CD8-positive, alpha-beta memory T cell (primary cell): Measurements from ENCODE around the gene CCDC92. TPM values are rescaled to one million over a fixed set of nuclear protein-coding genes. Genes with fewer than 3 reads are reported as not detected.
A peak's percentile ranks its signal among the peaks of the same experiment; 100 is the strongest.

ENCODE experiments used
- CTCF ChIA-PET: fragments of 350-600 bp; sonication (Branson Sonifier 250); formaldehyde crosslinking; loops from one replicate; lab custom pipeline; 2021; ENCODE audit warnings: antibody characterized with exemption; lab: Charles Lee
- POLR2A ChIA-PET: fragments of 350-600 bp; sonication (Branson Sonifier 250); formaldehyde crosslinking; loops from one replicate; lab custom pipeline; 2021; ENCODE audit warnings: antibody characterized with exemption; lab: Charles Lee
- DNase-seq, 5 donors: peaks; one replicate each; pipeline versions ENCODE4 v3.0.0 to v3.0.0-alpha.2; 2020 to 2022; ENCODE audit warnings: mixed read lengths in 1 of 5
- H3K27ac ChIP-seq: one replicate; pipeline ENCODE4 v1.7.0; 2013; ENCODE audit warnings: low read depth, mild to moderate bottlenecking, low read length, moderate library complexity
- H3K27me3 ChIP-seq: 2 replicates; pipeline ENCODE4 v1.7.0; 2013; ENCODE audit warnings: low read length, mild to moderate bottlenecking; ENCODE audit not compliant: insufficient read depth, poor library complexity, severe bottlenecking
- H3K36me3 ChIP-seq: 2 replicates; pipeline ENCODE4 v1.7.0; 2013; ENCODE audit warnings: mild to moderate bottlenecking, low read length, moderate library complexity; ENCODE audit not compliant: insufficient read depth
- H3K4me1 ChIP-seq: 2 replicates; pipeline ENCODE4 v1.7.0; 2013; ENCODE audit warnings: mild to moderate bottlenecking, low read length, moderate library complexity; ENCODE audit not compliant: insufficient read depth
- H3K4me3 ChIP-seq: 2 replicates; pipeline ENCODE4 v1.7.0; 2013; ENCODE audit warnings: mild to moderate bottlenecking, low read length
- H3K9me3 ChIP-seq: 2 replicates; pipeline ENCODE4 v1.7.0; 2013; ENCODE audit warnings: mild to moderate bottlenecking, low read length
- H3K27ac Mint-ChIP-seq, 8 donors: one replicate each; pipeline ENCODE4 v1.8.0; 2020 to 2021; ENCODE audit warnings: mixed read lengths in 8 of 8, mild to moderate bottlenecking in 6 of 8, inconsistent platforms in 3 of 8, moderate library complexity in 3 of 8
- H3K27me3 Mint-ChIP-seq, 2 donors: one replicate each; pipeline ENCODE4 v1.8.0; 2020 to 2021; ENCODE audit warnings: mixed read lengths in 2 of 2, mild to moderate bottlenecking in 1 of 2, moderate library complexity in 1 of 2
- H3K36me3 Mint-ChIP-seq, 3 donors: one replicate each; pipeline ENCODE4 v1.8.0; 2020 to 2021; ENCODE audit warnings: mixed read lengths in 3 of 3, inconsistent platforms in 1 of 3, mild to moderate bottlenecking in 1 of 3
- H3K4me1 Mint-ChIP-seq, 3 donors: one replicate each; pipeline ENCODE4 v1.8.0; 2020 to 2021; ENCODE audit warnings: mixed read lengths in 3 of 3, inconsistent platforms in 1 of 3, mild to moderate bottlenecking in 1 of 3
- H3K4me3 Mint-ChIP-seq, 7 donors: one replicate each; pipeline ENCODE4 v1.8.0; 2020 to 2021; ENCODE audit warnings: mixed read lengths in 7 of 7, mild to moderate bottlenecking in 6 of 7, moderate library complexity in 4 of 7, inconsistent platforms in 2 of 7
- H3K9me3 Mint-ChIP-seq, 5 donors: one replicate each; pipeline ENCODE4 v1.8.0; 2020 to 2022; ENCODE audit warnings: mixed read lengths in 5 of 5, mild to moderate bottlenecking in 3 of 5, moderate library complexity in 2 of 5, inconsistent platforms in 1 of 5
- polyA plus RNA-seq: library from polyadenylated mRNA; unstranded; fragments of 300-500 nt; fragmentation: Illumina TruSeq; gene quantifications from one replicate; pipeline ENCODE4 v1.2.3, GENCODE V29; 2021
- total RNA-seq, 2 experiments: library from RNA; stranded (reverse); gene quantifications; one replicate each; pipeline ENCODE4 v1.2.3, GENCODE V29; 2021

Gene CCDC92
- total and polyA plus RNA-seq, 3 experiments from 2014 or later, result 10.2 to 48.9 (median 12.9) TPM

GRCh38 chr12:123991372-123991951 is 18.8 kb upstream of the CCDC92 start:
- Mint-ChIP-seq H3K4me3 (no peak overlapping the region), H3K4me1 (peaks cover 28 to 48% (median 46%) of the 10 kb centered on the region in 3 donors), H3K27ac (no peak overlapping the region), H3K27me3 (no peaks in the 10 kb centered on the region), H3K9me3 (no peaks in the 10 kb centered on the region), H3K36me3 (peaks cover 11 to 81% (median 24%) of the 10 kb centered on the region in 3 donors)
- no peak overlapping the region for H3K27ac ChIP-seq
- peaks cover 13% of the 10 kb centered on the region for H3K36me3 ChIP-seq
- peaks cover 7% of the 10 kb centered on the region for H3K4me1 ChIP-seq
- H3K9me3 ChIP-seq, result no peaks in the 10 kb centered on the region
- DNase-seq, result no peak
- H3K27me3 ChIP-seq, result no peaks in the 10 kb centered on the region
- ChIA-PET CTCF (interaction anchor here (1.6 kb wide), 1 partner anchor 86 kb away, joined by 5 read pairs; no protein-coding TSS in a partner anchor), POLR2A (no interaction called here)
- no peak overlapping the region for H3K4me3 ChIP-seq

- H3K36me3 ChIP-seq, result peaks cover 13% of the 10 kb centered on the region
- DNase-seq, result no peak
- H3K9me3 ChIP-seq, result no peaks in the 10 kb centered on the region
- Mint-ChIP-seq H3K4me3 (no peak overlapping the region), H3K4me1 (peaks cover 18 to 40% (median 36%) of the 10 kb centered on the region in 3 donors), H3K9me3 (no peaks in the 10 kb centered on the region), H3K36me3 (peaks cover 11 to 82% (median 24%) of the 10 kb centered on the region in 3 donors), H3K27ac (peak overlapping the region in 3 of 8 donors; percentile 1 to 33 (median 8)), H3K27me3 (no peaks in the 10 kb centered on the region)
- ChIA-PET POLR2A (no interaction called here), CTCF (interaction anchor here (1.6 kb wide), 1 partner anchor 85 kb away, joined by 5 read pairs; no protein-coding TSS in a partner anchor)
- no peak overlapping the region for H3K27ac ChIP-seq
- H3K4me3 ChIP-seq, result no peak overlapping the region
- H3K27me3 ChIP-seq, result no peaks in the 10 kb centered on the region
- peaks cover 5% of the 10 kb centered on the region for H3K4me1 ChIP-seq
Measured at GRCh38 chr12:123990511-123990910, 17.9 kb upstream of the CCDC92 start.

- H3K27me3 ChIP-seq, result no peaks in the 10 kb centered on the region
- H3K4me3 ChIP-seq, result no peak overlapping the region
- peak overlapping the region in 2 of 8 donors; percentile 4 to 35 for H3K27ac Mint-ChIP-seq
- peaks cover 17 to 36% (median 33%) of the 10 kb centered on the region in 3 donors for H3K4me1 Mint-ChIP-seq
- no peaks in the 10 kb centered on the region for H3K4me1 ChIP-seq
- H3K27ac ChIP-seq, result no peak overlapping the region
- H3K36me3 Mint-ChIP-seq, result peaks cover 11 to 76% (median 24%) of the 10 kb centered on the region in 3 donors
- DNase-seq, result no peak
- CTCF ChIA-PET, result interaction anchor here (1.6 kb wide), 1 partner anchor 85 kb away, joined by 5 read pairs; no protein-coding TSS in a partner anchor
- no peak overlapping the region for H3K4me3 Mint-ChIP-seq
- H3K9me3 ChIP-seq, result no peaks in the 10 kb centered on the region
- H3K9me3 Mint-ChIP-seq, result no peaks in the 10 kb centered on the region
- H3K36me3 ChIP-seq, result peaks cover 13% of the 10 kb centered on the region
- POLR2A ChIA-PET, result no interaction called here
- H3K27me3 Mint-ChIP-seq, result no peaks in the 10 kb centered on the region
Measured at GRCh38 chr12:123989753-123990152, 17.1 kb upstream of the CCDC92 start.

GRCh38 chr12:123989168-123989567 is 16.5 kb upstream of the CCDC92 start:
- no peak for DNase-seq
- Mint-ChIP-seq H3K4me3 (no peak overlapping the region), H3K9me3 (no peaks in the 10 kb centered on the region), H3K4me1 (peaks cover 14 to 37% (median 32%) of the 10 kb centered on the region in 3 donors), H3K27ac (no peak overlapping the region), H3K36me3 (peaks cover 11 to 75% (median 24%) of the 10 kb centered on the region in 3 donors), H3K27me3 (no peaks in the 10 kb centered on the region)
- H3K27ac ChIP-seq, result no peak overlapping the region
- ChIA-PET CTCF (no interaction called here), POLR2A (no interaction called here)
- H3K4me3 ChIP-seq, result no peak overlapping the region
- no peaks in the 10 kb centered on the region for H3K27me3 ChIP-seq
- no peaks in the 10 kb centered on the region for H3K9me3 ChIP-seq
- H3K4me1 ChIP-seq, result no peaks in the 10 kb centered on the region
- H3K36me3 ChIP-seq, result peaks cover 13% of the 10 kb centered on the region

GRCh38 chr12:123987022-123987421 is 14.4 kb upstream of the CCDC92 start:
- Mint-ChIP-seq H3K4me3 (no peak overlapping the region), H3K27me3 (no peaks in the 10 kb centered on the region), H3K27ac (no peak overlapping the region), H3K9me3 (no peaks in the 10 kb centered on the region), H3K4me1 (peaks cover 14 to 38% (median 32%) of the 10 kb centered on the region in 3 donors), H3K36me3 (peaks cover 10 to 66% (median 23%) of the 10 kb centered on the region in 3 donors)
- ChIA-PET CTCF (interaction anchor here (1.0 to 9.8 kb wide), 6 partner anchors 9 to 82 kb away, joined by 3 to 88 read pairs (median 4); no protein-coding TSS in a partner anchor), POLR2A (no interaction called here)
- no peaks in the 10 kb centered on the region for H3K27me3 ChIP-seq
- H3K4me3 ChIP-seq, result no peak overlapping the region
- peaks cover 9% of the 10 kb centered on the region for H3K36me3 ChIP-seq
- no peaks in the 10 kb centered on the region for H3K9me3 ChIP-seq
- no peak overlapping the region for H3K27ac ChIP-seq
- DNase-seq, result no peak
- H3K4me1 ChIP-seq, result no peaks in the 10 kb centered on the region

GRCh38 chr12:123986374-123986965 is 13.8 kb upstream of the CCDC92 start:
- Mint-ChIP-seq H3K4me1 (peaks cover 14 to 44% (median 33%) of the 10 kb centered on the region in 3 donors), H3K4me3 (no peak overlapping the region), H3K27me3 (no peaks in the 10 kb centered on the region), H3K36me3 (peaks cover 7 to 63% (median 23%) of the 10 kb centered on the region in 3 donors), H3K9me3 (no peaks in the 10 kb centered on the region), H3K27ac (peak overlapping the region in 1 of 8 donors; percentile 2)
- POLR2A ChIA-PET, result no interaction called here
- no peaks in the 10 kb centered on the region for H3K9me3 ChIP-seq
- no peak overlapping the region for H3K27ac ChIP-seq
- DNase-seq, result no peak
- CTCF ChIA-PET, result interaction anchor here (1.0 to 9.8 kb wide), 6 partner anchors 10 to 82 kb away, joined by 3 to 88 read pairs (median 4); no protein-coding TSS in a partner anchor
- peaks cover 9% of the 10 kb centered on the region for H3K36me3 ChIP-seq
- H3K4me3 ChIP-seq, result no peak overlapping the region
- no peaks in the 10 kb centered on the region for H3K4me1 ChIP-seq
- no peaks in the 10 kb centered on the region for H3K27me3 ChIP-seq

- POLR2A ChIA-PET, result no interaction called here
- Mint-ChIP-seq H3K4me3 (no peak overlapping the region), H3K4me1 (peaks cover 15 to 43% (median 34%) of the 10 kb centered on the region in 3 donors), H3K27me3 (no peaks in the 10 kb centered on the region), H3K9me3 (no peaks in the 10 kb centered on the region), H3K36me3 (peaks cover 4 to 48% (median 15%) of the 10 kb centered on the region in 3 donors), H3K27ac (peak overlapping the region in 2 of 8 donors; percentile 11 to 19)
- peaks cover 4% of the 10 kb centered on the region for H3K36me3 ChIP-seq
- no peaks in the 10 kb centered on the region for H3K9me3 ChIP-seq
- H3K4me3 ChIP-seq, result no peak overlapping the region
- H3K27me3 ChIP-seq, result no peaks in the 10 kb centered on the region
- DNase-seq, result no peak
- H3K27ac ChIP-seq, result no peak overlapping the region
- CTCF ChIA-PET, result interaction anchor here (1.3 to 9.8 kb wide), 3 partner anchors 57 to 80 kb away, joined by 3 to 88 read pairs (median 12); no protein-coding TSS in a partner anchor
- H3K4me1 ChIP-seq, result no peaks in the 10 kb centered on the region
Measured at GRCh38 chr12:123984903-123985302, 12.3 kb upstream of the CCDC92 start.
